GM10266 (cell line): Measurements from ENCODE around the gene ZMAT2.

ENCODE experiments used
- DNase-seq: peaks from one replicate; pipeline ENCODE4 v3.0.0; 2012; ENCODE audit errors: extremely low spot score
- CTCF ChIP-seq: IDR thresholded peaks from 2 replicates; pipeline ENCODE4 v1.5.1; 2012; ENCODE audit warnings: mild to moderate bottlenecking, low read depth; ENCODE audit not compliant: control insufficient read depth, insufficient read depth; ENCODE audit errors: missing control alignments

ZMAT2 gene

GRCh38 chr5:140672455-140673186 is 27.6 kb upstream of the ZMAT2 start:
- peak; percentile 35 for DNase-seq
- TF ChIP-seq CTCF = no peak

GRCh38 chr5:140673187-140673976 is 26.9 kb upstream of the ZMAT2 start, which contains the start of gene DND1:
Gene DND1 (minus strand): TSS chr5:140673576. CDS start chr5:140673542, 34 bp downstream.
- DNase-seq = peak; percentile 38
- TF ChIP-seq CTCF = no peak

- peak; percentile 29 for DNase-seq
These were observed 26.0 kb upstream of the ZMAT2 start for GRCh38 chr5:140674211-140674610.

GRCh38 chr5:140674629-140675028 is 25.6 kb upstream of the ZMAT2 start:
- TF ChIP-seq CTCF = no peak
- DNase-seq = no peak

More at GRCh38 chr5:140674211-140674610, 26.0 kb upstream of the ZMAT2 start:
- no peak for TF ChIP-seq CTCF

GRCh38 chr5:140677947-140678346 is 22.3 kb upstream of the ZMAT2 start:
- TF ChIP-seq CTCF = no peak
- peak; percentile 33 for DNase-seq

- DNase-seq = no peak
- TF ChIP-seq CTCF = no peak
These were observed 21.3 kb upstream of the ZMAT2 start for GRCh38 chr5:140678993-140679392.
